HG03575 (cell line): ENCODE results near the gene SRI.
"Not testable (repeated sequence)": the region's sequence is repeated elsewhere in the genome, so short reads cannot be mapped to it uniquely, and the experiment has no call there.

Experiments
- ATAC-seq: cut with Tn5 transposase; IDR thresholded peaks from one replicate; pipeline ENCODE4 v1.9.1; 2021; ENCODE audit not compliant: unreplicated experiment, insufficient number of reproducible peaks, low FRiP score; ENCODE audit errors: extremely low read depth

SRI gene

DNA sequence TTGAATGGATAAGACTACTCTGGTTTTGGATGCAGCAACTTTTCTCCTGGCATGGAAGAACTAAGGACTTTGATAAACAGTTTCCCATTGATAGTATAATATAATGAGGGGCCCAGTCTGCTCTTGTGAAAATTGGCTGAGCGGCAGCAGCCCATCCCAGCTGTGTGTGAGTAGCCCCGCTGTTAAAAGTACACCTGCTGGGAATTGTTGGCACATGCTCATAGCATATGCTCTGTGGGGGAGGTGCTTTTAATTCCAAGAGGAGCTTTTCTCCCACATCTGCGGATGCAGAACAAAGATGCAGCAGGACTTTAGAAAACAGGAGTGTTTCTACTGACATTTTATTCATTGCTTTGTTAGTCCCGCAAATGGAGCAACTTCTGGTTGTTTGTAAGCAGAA, 19.0 kb downstream of the SRI start:
- no peak for ATAC-seq

GRCh38 chr7:88200261-88200660, 19.6 kb downstream of the SRI start:
- ATAC-seq = no peak

DNA sequence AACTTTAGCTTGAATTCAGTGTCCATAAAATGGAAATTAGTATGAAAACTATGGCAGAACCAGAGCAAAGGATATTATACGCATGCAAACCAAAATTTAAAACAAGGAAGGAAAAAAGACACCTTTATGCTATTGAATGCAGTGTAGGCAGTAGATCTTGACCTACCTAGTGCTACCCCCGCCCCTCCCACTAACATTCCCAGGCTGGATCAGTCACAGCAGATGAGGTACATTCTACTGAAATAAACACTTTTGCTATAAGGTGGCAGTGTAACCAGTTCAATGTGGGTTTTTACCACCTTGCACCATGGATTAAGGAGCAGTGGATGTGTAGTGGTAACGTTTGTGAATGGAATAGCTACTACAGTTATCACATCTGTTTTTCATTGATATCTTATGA, 27.9 kb downstream of the SRI start:
- no peak for ATAC-seq

- no peak for ATAC-seq
Measured at GRCh38 chr7:88185650-88186049, 34.2 kb downstream of the SRI start.

- ATAC-seq = no peak
Measured at GRCh38 chr7:88184848-88185304, 35.0 kb downstream of the SRI start.

DNA sequence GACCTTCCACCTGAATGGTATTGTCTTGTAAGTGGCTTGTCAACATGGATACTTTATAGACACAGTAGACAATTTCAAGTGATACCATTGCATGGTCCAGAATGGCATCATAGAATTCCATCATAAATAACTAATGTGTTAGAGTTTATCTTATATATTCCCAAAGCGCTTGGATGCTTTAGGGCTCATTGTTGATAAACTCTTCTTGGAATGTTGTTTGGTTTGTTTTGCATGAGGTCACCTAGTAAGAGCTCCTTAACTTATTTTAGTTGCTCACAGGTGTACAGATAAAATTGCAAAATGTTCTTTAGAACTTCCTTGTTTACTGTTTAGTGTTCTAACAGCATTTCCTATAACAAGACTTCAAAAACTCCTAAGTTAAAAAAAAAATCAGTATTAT, 36.8 kb downstream of the SRI start:
- no peak for ATAC-seq

DNA sequence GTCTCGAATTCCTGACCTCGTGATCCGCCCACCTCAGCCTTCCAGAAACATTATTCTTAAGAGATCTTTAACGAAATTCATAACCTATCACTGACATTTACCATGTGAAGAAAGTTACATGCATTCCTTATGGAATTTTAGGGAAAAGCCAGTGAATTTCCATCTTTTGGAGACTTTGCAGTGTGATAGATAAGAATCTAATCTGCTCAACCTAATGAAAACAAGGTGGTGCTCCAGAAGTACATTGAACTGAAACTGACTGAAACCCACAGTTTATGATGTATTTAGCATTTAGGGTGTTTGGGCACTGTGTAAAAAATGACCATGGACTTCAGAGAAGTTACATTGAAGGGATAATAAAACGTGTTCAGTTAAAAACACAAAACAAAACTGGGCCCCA, 43.6 kb downstream of the SRI start:
- ATAC-seq = no peak

DNA sequence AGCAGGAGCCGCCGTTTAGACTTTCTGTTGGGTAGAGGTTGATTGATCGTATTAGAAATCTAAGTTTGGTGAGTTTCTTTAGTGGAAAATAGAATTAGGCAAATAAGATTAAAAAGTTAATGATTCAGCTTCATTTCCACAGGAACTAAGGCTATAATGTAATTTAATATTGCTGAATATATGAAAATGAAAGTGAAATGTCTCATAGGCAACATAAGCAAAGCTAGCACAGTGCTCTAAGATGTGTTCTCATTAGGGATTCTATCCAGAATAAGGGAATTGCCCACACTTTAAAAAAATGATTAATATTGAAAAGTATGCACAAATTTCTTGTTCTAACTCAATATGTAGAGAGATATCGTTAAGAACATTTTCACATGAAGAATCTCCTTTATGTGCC, 47.0 kb downstream of the SRI start:
- ATAC-seq = no peak

DNA sequence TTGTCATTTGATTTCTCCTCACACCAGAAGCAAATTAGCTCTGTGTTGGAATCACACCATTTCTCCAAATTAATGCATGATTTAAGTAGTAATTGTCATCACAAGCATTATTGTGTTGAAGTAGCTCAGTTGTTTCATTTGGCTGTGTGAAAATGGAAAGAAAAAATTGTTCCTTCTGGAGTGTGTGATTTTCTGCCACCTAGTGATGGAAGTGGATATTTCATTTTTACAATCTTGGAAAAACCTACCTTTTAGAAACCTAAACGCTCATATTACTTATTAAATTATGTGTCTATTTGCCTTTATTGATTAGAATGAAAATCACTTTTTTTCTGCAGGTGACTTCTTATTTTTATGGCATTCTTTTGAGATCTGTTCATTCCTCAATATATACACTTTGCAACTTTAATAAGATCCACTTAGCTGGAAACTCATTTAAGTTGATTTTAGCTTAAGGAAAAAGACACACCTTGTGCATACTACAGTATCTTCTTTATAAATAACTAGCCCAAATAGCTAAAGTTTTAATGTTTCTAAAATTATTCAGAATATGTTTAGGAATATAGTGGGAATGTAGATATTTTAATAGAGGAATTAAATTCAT, 50.0 kb downstream of the SRI start:
- ATAC-seq = no peak

- no peak for ATAC-seq
Measured at GRCh38 chr7:88167721-88168120, 52.1 kb downstream of the SRI start.

- no peak for ATAC-seq
Measured at GRCh38 chr7:88167223-88167622, 52.6 kb downstream of the SRI start.

DNA sequence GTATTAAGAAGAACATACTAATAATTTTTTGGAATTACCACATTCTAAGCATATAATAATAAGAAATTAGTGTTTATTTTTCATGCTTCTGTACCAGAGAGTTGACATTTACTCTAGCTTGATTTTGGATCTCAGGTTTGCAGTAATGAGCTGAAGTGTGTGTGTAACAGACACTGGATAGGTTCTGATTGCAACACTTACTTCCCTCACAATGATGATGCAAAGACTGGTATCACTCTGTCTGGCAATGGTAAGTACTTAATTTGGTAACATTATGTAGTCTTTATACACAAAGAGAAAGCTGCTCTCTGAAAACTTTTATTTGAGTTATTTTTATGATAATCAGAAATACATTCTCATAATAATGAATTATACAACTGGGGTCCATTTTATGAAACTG, 54.1 kb downstream of the SRI start:
- no peak for ATAC-seq

- ATAC-seq = not testable (repeated sequence)
Measured at GRCh38 chr7:88159741-88160140, 60.1 kb downstream of the SRI start.

DNA sequence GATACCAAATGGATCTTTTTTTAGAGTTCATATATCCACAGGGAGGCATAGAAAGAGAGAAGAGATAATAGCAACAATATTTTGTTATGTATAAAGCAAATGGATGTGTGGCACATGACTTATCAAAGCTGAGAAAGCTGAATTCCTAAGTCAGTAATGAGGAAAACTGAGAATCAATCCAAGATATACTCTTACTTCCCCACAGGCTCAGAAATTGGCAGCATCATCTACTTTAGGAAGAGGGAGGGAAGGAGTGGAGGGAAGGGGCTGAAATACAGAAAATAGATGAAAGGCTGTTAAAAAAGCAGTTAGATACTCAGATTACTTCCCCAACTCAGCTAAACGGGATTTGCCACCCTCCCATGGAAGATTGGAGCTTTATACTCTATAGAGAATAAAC, 63.5 kb downstream of the SRI start:
- ATAC-seq = no peak

DNA sequence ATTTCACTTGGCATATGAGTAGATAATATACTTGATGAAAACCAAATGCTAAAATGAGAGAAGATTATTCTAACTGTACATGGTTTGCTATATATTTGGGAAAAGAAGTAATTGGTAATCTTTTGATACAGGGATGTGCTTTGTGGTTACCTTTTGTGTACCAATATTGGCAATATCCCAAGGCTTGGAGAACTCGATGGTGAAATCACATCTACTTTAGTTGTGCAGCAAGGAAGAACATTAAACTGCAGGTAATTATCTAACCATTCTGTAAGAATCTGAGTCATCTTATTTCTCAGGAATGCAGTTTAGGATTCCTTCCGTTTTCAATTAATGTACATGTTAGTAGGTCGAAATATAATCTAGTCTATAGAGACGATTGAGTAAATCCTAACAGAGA, 64.1 kb downstream of the SRI start:
- ATAC-seq = no peak
